ENCODE results near the gene HMGB4.

GRCh38 chr1:33836911-33837310, 27.0 kb upstream of the HMGB4 start:
- TF ChIP-seq ZNF384 (IDR thresholded peaks at IDR 0.05), result no peak
- no peak for TF ChIP-seq TARDBP (IDR thresholded peaks at IDR 0.05)
- no peak for TF ChIP-seq L3MBTL2 (conservative IDR thresholded peaks at IDR 0.05)
- no peak for TF ChIP-seq ELF4 (IDR thresholded peaks at IDR 0.05)
- no peak for TF ChIP-seq ARNT (IDR thresholded peaks at IDR 0.05)
- no peak for TF ChIP-seq SP1 (IDR thresholded peaks at IDR 0.05)
- no peak for TF ChIP-seq PKNOX1 (IDR thresholded peaks at IDR 0.05)
- TF ChIP-seq FOXM1 (IDR thresholded peaks at IDR 0.05; ENCODE audit: borderline replicate concordance), result no peak
- no peak for TF ChIP-seq FOXK2 (IDR thresholded peaks at IDR 0.05)
- TF ChIP-seq SUZ12 (IDR thresholded peaks at IDR 0.05), result no peak
- no peak for TF ChIP-seq BHLHE40 (IDR thresholded peaks at IDR 0.05; ENCODE audit: borderline replicate concordance)

All from HEK293T (cell line).